Neutrophil (primary cell): ENCODE data around the gene GRAPL.
A peak's percentile ranks its signal among the peaks of the same experiment; 100 is the strongest.
"Not testable (repeated sequence)": the region's sequence is repeated elsewhere in the genome, so short reads cannot be mapped to it uniquely, and the experiment has no call there.

Source experiments
- H3K27ac ChIP-seq: fragments of 200-600 bp; sonication (generic); 2 replicates; pipeline ENCODE4 v1.5.1; 2016; ENCODE audit warnings: mild to moderate bottlenecking, moderate library complexity
- H3K27me3 ChIP-seq: fragments of 200-600 bp; sonication (generic); 2 replicates; pipeline ENCODE4 v1.6.0; 2016; ENCODE audit warnings: mild to moderate bottlenecking
- H3K36me3 ChIP-seq: fragments of 200-600 bp; sonication (generic); 2 replicates; pipeline ENCODE4 v1.5.1; 2017
- H3K4me1 ChIP-seq, 2 experiments: fragments of 200-600 bp in 1 of 2; sonication (generic) in 1 of 2; 1 replicate in 1 of 2; 2 replicates in 1 of 2; pipeline versions ENCODE4 v1.5.1 to v1.6.1; 2013 to 2016; ENCODE audit warnings: low read depth in 1 of 2, low read length in 1 of 2, mild to moderate bottlenecking in 1 of 2, moderate library complexity in 1 of 2; ENCODE audit not compliant: control insufficient read depth in 1 of 2, insufficient read depth in 1 of 2
- H3K4me3 ChIP-seq, 2 experiments: fragments of 200-600 bp in 1 of 2; sonication (generic) in 1 of 2; 1 replicate in 1 of 2; 2 replicates in 1 of 2; pipeline ENCODE4 v1.5.1; 2013 to 2016; ENCODE audit warnings: low read depth in 1 of 2, low read length in 1 of 2, mild to moderate bottlenecking in 1 of 2, moderate library complexity in 1 of 2
- H3K9me3 ChIP-seq: fragments of 200-600 bp; sonication (generic); 2 replicates; pipeline ENCODE4 v1.5.1; 2016
- CTCF ChIP-seq: fragments of 200-600 bp; sonication (generic); IDR thresholded peaks from 2 replicates; pipeline ENCODE4 v1.5.1; 2016; ENCODE audit warnings: antibody characterized with exemption

The GRAPL gene

GRCh38 chr17:19111111-19111711, 16.2 kb upstream of the GRAPL start:
- peak; percentile 15 for TF ChIP-seq CTCF
- H3K36me3 ChIP-seq, H3K9me3 ChIP-seq, H3K4me1 ChIP-seq, H3K27me3 ChIP-seq: not testable (repeated sequence)
- Histone ChIP-seq H3K27ac (peak overlapping the region; percentile 33), H3K4me3 (peak overlapping the region; percentile 56 to 57)

GRCh38 chr17:19111801-19112458, 15.5 kb upstream of the GRAPL start:
- H3K4me1 ChIP-seq, H3K36me3 ChIP-seq, H3K9me3 ChIP-seq, H3K27me3 ChIP-seq, H3K27ac ChIP-seq: not testable (repeated sequence)
- H3K4me3 ChIP-seq, result peak overlapping the region; percentile 32 to 51

DNA sequence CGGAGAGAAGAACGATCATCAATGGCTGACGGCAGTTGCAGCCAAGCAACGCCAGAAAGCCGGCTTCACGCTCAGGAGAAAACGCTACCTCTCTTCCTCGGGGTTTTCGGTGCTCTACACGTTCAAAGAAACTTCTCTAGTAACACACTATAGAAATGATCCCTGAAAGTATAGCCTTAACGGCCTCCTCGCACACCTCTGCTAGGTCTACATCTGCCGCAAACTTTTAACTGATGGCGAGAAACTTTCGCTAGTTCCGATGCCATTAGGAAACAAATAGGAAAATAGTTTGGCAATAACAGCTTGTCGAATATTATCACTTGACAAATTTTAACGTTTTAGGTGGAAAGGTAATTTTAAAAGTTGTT, 14.9 kb upstream of the GRAPL start:
- not testable (repeated sequence) for H3K36me3 ChIP-seq, H3K4me1 ChIP-seq, H3K27ac ChIP-seq, H3K27me3 ChIP-seq, H3K9me3 ChIP-seq
- H3K4me3 ChIP-seq, result peak overlapping the region in 1 of 2 experiments; percentile 51

DNA sequence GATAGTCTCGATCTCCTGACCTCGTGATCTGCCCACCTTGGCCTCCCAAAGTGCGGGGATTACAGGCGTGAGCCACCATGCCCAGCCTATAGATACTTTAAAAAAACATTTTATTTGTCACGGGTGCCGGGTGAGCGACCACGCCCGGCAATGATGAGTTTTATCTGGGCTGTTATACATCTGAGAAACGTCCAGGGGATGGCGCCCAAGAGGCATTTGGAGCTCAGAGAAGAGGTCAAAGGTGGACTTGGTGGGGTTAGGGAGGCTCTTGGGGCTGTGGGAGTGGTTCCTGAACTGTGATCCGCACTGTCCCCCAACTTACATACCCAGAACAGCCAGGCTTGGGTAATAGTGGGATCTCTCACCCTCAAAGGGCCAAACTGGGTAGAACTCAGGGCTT, 8.7 kb upstream of the GRAPL start:
- not testable (repeated sequence) for H3K9me3 ChIP-seq, H3K4me3 ChIP-seq, H3K27ac ChIP-seq, H3K27me3 ChIP-seq, H3K36me3 ChIP-seq, H3K4me1 ChIP-seq

DNA sequence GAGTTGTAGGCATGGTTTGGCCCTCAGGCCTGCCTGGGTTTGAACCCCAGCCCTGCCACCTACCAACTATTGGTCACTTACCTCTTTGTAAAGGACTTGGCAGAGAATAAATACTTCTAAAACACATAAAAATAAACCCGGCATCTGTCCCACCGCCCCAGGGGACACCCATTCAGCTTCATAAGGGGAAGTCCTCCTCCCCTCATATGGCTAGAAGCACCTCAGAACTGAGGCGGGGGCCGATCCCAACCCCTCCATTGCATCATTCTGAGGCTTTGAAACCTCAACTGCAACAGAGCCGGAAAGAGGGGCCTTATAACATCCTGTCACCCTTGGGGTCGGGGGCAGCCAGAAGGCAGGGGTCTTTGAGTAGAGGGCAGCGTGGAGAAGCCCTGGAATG, 2.1 kb upstream of the GRAPL start:
- H3K4me1 ChIP-seq, H3K27ac ChIP-seq, H3K27me3 ChIP-seq, H3K9me3 ChIP-seq, H3K4me3 ChIP-seq, H3K36me3 ChIP-seq: not testable (repeated sequence)

- H3K27ac ChIP-seq, H3K27me3 ChIP-seq, H3K4me1 ChIP-seq, H3K9me3 ChIP-seq, H3K4me3 ChIP-seq, H3K36me3 ChIP-seq: not testable (repeated sequence)
Measured at GRCh38 chr17:19129500-19129899, 2.1 kb downstream of the GRAPL start.

GRCh38 chr17:19131108-19131507, 3.7 kb downstream of the GRAPL start:
- H3K9me3 ChIP-seq, H3K4me3 ChIP-seq, H3K27me3 ChIP-seq, H3K27ac ChIP-seq, H3K4me1 ChIP-seq, H3K36me3 ChIP-seq: not testable (repeated sequence)

DNA sequence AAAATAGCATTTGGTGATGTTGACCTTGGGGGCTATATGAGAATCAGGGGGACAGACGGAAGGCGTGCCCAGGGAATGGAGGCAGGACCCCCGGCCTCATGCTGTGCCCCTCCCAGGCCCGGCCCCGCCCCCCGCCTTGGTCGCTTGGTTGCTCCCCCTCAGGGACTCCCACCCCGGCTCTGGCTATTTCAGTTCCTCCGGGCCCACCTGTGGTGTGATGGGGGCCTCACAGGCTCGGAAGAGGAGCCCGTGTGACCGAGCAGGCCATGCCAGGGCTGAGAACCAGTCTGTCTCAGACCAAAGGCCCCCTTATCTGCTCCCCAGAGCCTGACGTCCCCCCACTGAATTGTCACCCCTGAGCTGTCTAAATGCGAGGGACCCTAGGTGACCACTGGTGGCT, 4.4 kb downstream of the GRAPL start:
- H3K27ac ChIP-seq, H3K36me3 ChIP-seq, H3K27me3 ChIP-seq, H3K4me1 ChIP-seq, H3K4me3 ChIP-seq, H3K9me3 ChIP-seq: not testable (repeated sequence)

DNA sequence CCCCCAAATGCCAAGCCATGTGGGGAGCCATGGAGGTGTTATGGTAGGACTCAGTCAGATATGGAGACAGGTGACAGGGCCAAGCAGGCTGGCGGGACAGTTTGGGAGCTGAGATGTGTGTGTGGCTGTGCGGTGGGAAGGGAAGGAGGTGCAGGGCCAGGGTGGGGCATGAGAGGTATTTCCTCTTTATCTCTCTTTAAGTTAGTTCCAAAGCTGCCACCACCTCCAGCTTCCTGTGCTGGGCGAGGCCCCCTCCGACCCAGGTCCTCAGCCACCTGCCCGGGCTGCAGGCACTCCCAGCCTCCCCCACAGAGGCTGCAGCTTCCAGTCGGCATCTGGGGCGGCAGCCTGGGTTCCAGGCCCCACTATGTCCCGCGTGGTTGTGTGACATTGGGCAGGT, 6.4 kb downstream of the GRAPL start:
- not testable (repeated sequence) for H3K27ac ChIP-seq, H3K36me3 ChIP-seq, H3K4me3 ChIP-seq, H3K4me1 ChIP-seq, H3K27me3 ChIP-seq, H3K9me3 ChIP-seq

DNA sequence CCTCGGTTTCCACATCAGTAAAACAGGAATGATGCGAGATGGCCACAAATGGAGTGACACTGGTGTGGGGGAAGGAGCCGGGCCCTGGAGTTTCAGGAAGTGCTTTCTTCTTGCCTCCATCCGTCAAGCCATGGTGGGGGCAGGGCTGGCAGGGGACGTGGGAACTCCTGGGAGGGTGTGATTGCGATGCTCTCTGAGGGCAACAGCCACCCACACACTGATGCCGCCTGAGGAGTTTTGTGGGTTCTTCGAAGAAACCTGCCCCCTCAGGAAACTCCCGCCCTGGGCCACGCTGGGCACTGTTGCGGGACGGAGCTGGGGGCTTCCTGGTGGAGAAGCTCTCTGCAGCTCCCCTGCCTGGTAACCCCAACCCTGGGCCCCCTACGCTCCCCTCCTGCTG, 8.0 kb downstream of the GRAPL start:
- not testable (repeated sequence) for H3K9me3 ChIP-seq, H3K4me1 ChIP-seq, H3K27me3 ChIP-seq, H3K27ac ChIP-seq, H3K4me3 ChIP-seq, H3K36me3 ChIP-seq

GRCh38 chr17:19136138-19136537, 8.7 kb downstream of the GRAPL start:
- not testable (repeated sequence) for H3K27ac ChIP-seq, H3K4me1 ChIP-seq, H3K4me3 ChIP-seq, H3K36me3 ChIP-seq, H3K27me3 ChIP-seq, H3K9me3 ChIP-seq

GRCh38 chr17:19136605-19137004, 9.2 kb downstream of the GRAPL start:
- not testable (repeated sequence) for H3K27me3 ChIP-seq, H3K36me3 ChIP-seq, H3K4me3 ChIP-seq, H3K9me3 ChIP-seq, H3K4me1 ChIP-seq, H3K27ac ChIP-seq

- not testable (repeated sequence) for H3K4me1 ChIP-seq, H3K27ac ChIP-seq, H3K27me3 ChIP-seq, H3K36me3 ChIP-seq, H3K4me3 ChIP-seq, H3K9me3 ChIP-seq
Measured at GRCh38 chr17:19137959-19138358, 10.6 kb downstream of the GRAPL start.
